SK-N-SH treated with all-trans-retinoic acid at 6 μM for 48 hours (cell line): ENCODE measurements around the gene TSLP.

ENCODE experiments used
- TF ChIP-seq, protein P1 (sequence below): fragments of 250-450 bp; sonication (Bioruptor Pico); IDR thresholded peaks from 2 replicates; pipeline ENCODE4 v1.5.1; 2021; ENCODE audit warnings: mild to moderate bottlenecking, moderate library complexity
- TF ChIP-seq, protein P2 (sequence below): fragments of 250-450 bp; sonication (Bioruptor Pico); IDR thresholded peaks from 2 replicates; pipeline ENCODE4 v1.8.0; 2020; ENCODE audit warnings: mild to moderate bottlenecking, moderate library complexity, borderline replicate concordance

GRCh38 chr5:111058064-111058463, 13.4 kb upstream of the TSLP start:
- TF ChIP-seq, protein P1, sequence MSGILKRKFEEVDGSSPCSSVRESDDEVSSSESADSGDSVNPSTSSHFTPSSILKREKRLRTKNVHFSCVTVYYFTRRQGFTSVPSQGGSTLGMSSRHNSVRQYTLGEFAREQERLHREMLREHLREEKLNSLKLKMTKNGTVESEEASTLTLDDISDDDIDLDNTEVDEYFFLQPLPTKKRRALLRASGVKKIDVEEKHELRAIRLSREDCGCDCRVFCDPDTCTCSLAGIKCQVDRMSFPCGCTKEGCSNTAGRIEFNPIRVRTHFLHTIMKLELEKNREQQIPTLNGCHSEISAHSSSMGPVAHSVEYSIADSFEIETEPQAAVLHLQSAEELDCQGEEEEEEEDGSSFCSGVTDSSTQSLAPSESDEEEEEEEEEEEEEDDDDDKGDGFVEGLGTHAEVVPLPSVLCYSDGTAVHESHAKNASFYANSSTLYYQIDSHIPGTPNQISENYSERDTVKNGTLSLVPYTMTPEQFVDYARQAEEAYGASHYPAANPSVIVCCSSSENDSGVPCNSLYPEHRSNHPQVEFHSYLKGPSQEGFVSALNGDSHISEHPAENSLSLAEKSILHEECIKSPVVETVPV (CRISPR knock-in tag): no peak
- TF ChIP-seq, protein P2, sequence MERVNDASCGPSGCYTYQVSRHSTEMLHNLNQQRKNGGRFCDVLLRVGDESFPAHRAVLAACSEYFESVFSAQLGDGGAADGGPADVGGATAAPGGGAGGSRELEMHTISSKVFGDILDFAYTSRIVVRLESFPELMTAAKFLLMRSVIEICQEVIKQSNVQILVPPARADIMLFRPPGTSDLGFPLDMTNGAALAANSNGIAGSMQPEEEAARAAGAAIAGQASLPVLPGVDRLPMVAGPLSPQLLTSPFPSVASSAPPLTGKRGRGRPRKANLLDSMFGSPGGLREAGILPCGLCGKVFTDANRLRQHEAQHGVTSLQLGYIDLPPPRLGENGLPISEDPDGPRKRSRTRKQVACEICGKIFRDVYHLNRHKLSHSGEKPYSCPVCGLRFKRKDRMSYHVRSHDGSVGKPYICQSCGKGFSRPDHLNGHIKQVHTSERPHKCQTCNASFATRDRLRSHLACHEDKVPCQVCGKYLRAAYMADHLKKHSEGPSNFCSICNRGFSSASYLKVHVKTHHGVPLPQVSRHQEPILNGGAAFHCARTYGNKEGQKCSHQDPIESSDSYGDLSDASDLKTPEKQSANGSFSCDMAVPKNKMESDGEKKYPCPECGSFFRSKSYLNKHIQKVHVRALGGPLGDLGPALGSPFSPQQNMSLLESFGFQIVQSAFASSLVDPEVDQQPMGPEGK (CRISPR knock-in tag): no peak
